ENCODE results near the gene ZNF385B.
"Not testable (repeated sequence)": the region's sequence is repeated elsewhere in the genome, so short reads cannot be mapped to it uniquely, and the experiment has no call there.

Gene ZNF385B

DNA sequence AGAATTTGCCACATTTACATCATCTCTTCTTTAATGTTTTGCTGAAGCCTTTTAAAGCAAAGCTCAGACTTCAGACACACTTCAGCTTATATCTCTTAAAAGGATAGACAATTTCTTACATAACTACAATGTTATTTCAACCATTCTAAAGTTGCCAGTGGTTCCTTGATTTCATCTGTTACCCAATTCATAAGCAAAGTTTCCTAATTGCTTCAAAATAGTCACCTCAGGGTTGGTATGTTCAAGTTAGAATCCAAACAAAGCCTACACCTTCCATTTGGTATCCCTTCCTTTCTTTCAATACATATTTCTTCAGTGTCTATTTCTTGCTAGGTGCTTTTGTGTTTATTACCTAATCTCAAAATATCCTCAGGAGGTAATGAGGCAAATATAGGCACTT lies 60.6 kb downstream of the ZNF385B start:
- DNase-seq, result no peak

DNA sequence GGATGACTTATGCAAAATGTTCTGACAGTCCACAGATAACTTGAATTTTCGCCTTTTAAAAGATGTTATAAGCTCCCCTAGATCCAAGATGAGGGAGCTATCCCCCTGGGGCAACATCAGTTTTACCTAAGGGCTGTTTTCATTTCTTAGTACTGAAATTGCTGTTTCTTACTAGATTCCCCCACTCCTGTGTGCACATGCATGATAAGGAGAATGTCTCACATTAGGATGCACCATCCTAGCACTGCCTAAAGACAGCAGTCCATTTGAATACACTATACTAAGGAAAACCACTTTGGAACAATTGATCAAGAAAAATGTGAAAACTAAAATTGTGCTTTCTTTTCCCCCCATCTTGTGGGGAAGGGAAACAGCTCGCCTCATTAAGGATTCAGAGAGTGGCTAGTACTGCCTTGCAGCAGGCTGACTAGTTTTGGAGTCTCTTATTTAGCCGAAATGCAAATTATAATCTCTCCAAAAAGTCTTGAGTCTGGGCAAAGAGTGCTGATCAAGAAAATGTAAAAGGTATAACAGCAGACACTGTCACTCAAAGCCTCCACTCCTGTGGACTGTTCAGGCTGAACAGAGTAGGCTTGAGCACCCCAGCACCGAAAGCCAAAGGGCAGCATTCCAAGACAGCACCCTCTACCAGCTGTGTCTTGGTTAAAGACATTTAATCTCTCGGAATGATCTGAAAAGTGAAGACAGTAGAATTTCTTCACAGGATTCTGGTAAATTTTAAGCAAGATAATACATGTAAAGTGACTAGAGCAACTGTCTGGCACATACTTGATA lies 65.0 kb downstream of the ZNF385B start:
- no peak for DNase-seq

DNA sequence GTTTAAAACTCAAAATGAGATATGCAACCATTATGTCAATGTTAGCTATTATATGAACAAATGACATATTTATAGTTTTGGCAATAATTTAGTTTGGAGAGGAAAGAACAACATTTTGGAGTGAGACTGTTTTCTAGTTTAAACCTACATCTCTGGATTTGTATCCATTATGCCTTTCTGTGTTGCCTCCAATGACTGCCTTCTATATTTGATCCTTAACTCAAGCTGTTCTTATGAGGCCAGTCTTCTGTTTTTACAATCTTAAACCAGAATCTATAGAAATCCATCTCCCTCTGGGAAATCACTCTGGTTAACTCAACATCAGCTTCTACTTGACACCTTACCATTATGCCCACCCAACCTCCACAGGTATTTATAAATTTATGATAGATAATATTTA lies 67.5 kb downstream of the ZNF385B start:
- DNase-seq, result no peak

DNA sequence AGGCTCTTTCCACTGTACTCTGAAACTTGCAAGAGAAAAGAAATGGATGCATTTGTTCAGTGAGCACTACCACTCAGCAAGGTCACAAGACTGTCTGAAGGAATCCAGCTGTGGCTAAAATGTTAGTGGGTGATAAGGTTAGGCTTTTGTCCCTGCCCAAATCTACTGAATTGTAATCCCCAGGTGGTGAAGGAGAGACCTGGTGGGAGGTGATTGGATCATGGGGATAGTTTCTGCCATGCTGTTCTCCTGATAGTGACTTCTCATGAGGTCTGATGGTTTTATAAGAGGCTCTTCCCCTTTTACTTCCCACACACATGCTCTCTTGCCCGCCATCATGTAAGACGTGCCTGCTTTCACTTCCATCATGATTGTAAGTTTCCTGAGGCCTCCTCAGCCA lies 68.2 kb downstream of the ZNF385B start:
- no peak for DNase-seq

DNA sequence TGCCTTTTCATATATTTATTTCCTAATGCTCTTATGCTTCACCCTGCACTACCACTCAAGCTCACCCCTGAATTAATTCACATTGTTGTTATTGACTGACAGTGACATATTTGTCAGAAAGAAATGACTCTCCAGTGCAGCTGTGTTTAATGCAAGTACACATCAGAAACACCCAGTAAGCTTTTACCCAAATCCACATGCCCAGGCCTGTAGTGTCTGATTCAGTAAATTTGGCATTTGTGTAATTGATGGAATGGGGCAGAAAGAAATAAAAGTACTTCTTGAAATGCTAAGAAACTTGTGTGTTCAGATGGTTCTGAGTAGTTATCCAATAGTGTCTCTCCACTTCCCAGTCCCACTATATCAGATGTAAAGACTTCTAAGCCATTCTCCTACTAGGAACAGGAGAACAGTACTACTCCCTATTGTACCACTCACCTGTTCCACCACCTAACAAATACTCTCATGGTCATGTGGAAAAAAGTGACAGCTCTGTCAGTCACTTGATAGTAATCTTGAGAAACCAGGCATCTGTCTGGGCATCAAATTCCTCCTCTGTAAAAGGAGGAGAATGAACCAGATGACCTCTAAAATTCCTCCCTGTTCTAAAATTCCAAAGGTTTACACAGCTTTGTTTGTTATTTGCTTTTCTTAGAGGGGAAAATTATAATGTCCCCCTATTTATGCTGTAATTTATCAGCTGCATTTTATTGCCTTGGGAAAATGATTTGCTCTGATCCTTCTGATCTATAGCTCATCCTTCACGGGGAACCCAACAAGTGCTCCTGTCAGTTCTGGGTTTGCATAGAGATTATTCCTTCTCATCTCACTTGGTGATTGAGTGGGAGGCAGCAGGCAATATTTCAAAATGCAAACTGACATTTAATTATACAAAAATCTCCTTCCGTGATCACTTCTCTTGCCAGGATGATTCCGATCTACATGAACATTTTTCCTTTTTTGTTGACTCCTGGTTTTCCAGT lies 70.9 kb downstream of the ZNF385B start:
- no peak for DNase-seq

DNA sequence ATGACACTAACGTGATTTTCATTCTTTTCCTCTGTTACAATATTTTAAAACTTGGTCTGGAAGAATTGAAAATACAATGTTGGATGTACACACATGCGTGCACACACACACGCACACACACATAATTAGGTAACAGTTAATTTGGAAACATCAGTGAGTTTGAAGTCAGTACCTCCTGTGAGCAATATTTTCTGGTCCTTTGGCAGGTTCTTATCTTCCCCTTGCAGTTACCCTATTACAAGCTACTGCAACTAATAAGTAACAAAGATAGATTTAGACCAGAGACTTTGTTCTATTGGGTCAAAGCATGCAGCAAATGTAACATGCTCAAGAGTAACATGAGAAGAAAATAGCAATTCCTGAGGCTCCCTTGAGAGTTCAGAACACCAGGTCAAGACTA lies 73.3 kb downstream of the ZNF385B start:
- DNase-seq, result no peak

DNA sequence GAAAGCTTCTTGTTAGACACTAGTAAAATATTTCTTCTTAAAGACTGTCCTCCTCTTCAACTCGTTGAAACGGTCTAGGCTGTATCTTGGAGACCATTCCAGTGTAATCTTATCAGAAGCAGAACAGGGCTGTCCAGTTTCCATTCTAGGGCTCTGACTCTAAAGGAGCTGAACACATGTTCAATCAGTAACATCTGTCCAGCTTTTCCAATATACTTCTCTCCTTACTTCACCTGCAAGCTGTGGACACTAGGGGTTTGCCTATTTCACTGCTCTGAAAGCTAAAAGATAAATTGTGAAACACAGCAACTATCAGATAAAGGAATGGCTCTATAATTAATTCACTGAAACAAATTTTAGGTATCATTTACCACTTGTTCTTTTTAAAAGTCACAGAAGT lies 73.8 kb downstream of the ZNF385B start:
- no peak for DNase-seq

DNA sequence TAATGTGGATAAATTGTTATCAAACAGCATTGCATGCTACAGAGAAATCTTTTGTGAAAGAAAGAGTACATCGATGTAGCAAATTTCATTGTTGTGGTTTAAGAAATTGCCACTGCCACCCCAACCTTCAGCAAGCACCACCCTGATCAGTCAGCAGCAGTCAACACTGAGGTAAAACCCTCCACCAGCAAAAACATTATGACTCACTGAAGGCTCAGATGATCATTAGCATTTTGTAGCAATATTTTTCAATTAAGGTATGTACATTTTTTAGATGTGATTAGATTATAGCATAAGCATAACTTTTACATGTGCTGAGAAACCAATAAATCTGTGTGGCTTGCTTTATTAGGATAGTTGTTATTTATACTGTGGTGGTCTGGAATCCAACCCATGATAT lies 75.5 kb downstream of the ZNF385B start:
- no peak for DNase-seq

DNA sequence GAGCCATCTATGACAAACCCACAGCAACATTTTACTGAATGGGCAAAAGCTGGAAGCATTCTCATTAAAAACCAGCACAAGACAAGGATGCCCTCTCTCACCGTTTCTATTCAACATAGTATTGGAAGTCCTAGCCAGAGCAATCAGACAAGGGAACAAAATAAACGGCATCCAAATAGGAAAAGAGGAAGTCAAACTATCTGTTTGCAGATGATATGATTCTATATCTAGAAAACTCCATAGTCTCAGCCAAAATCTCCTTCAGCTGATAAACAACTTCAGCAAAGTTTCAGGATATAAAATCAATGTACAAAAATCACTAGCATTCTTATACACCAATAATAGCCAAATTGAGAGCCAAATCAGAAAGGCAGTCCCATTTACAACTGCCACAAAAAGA lies 79.1 kb downstream of the ZNF385B start:
- not testable (repeated sequence) for DNase-seq

DNA sequence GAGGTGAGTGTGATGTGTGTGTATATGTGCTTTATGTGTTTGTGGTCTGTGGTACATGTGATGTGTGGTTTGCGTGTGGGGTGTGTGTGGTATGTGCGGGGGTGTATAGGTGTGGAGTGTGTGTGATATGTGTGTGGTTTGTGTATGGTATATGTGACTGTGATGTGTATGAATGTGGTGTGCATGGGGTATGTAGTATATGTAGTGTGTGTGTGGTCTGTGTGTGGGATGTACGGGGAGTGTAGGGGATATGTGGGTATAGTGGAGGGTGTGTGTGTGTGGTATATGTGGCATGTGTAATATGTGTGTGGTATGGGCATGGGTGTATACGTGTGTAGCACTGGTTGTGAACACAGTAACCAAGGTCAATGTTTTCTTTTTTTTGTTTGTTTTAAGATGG lies 87.4 kb downstream of the ZNF385B start:
- DNase-seq, result no peak

DNA sequence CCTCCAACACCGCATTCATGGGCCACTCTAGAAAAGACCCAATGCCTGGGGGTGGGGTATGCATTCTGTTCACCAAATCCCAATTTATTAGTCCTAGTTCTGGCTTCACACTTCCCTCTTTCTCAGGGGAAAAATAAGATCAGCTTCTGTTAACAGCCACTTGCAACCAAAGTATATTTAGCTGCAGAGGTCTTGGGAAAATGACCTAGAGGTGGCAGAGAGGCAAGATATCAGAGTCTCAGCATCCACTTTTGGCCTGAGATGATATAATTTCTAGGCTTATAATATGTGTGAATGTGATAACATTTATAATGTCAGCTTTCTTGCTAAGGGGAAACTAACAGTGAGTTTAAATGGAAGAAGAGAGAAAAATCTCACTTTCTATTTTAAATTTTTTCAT lies 89.1 kb downstream of the ZNF385B start:
- DNase-seq, result no peak

DNA sequence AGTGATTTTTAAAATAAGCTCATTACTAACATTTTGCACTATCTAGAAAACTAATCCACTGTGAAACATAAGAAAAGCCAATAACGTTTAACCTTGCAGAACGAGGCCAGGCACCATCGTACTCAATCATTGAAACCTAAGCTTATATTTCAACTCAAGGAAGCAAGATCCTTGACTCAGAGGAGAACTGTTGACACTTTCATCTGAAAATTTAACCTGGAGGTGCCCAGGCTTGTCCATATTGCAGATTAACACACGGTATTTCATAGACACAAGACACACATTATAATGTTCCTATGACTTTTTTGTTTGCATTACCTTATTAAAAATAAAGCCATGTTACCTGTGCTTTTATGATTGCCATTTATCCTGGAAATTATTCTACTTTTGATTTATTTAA lies 89.6 kb downstream of the ZNF385B start:
- DNase-seq, result no peak

DNA sequence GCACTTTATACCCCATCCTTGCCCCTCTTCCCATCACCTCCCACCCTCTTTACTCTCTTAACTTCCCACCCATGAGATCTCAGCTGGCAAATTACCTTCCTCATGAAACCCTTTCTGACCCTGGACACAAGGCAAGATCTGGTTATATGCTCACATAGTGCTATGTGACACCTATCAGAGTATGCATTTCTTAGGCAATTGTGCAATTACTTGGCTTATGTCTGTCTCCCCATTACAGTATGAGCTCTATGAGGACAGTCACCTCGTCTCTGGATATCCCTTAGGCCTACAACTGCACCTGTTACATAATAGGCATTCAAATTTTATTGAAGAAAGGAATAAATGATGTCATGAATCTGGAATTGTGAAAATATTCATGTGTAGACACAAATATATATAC lies 91.4 kb downstream of the ZNF385B start:
- DNase-seq, result no peak

DNA sequence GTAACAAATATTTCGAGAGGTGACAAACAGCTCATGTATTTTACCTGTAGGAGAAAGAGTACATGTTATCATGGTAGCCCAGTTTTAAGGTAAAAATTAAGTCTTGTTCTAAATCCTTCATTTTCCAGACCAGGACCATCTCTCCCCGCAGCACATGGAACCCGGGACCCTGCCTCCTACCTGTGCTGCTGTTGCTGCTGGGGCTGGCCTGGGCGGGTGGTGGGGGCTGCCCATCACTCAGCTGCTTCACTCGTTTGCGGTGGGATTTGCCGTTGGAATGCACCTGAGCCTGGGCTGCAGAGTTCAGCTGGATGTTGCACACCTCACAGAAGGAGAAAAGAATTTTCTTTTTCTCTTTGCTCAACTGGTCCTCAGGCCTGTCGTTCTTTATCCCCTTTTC lies 92.1 kb downstream of the ZNF385B start:
- no peak for DNase-seq

DNA sequence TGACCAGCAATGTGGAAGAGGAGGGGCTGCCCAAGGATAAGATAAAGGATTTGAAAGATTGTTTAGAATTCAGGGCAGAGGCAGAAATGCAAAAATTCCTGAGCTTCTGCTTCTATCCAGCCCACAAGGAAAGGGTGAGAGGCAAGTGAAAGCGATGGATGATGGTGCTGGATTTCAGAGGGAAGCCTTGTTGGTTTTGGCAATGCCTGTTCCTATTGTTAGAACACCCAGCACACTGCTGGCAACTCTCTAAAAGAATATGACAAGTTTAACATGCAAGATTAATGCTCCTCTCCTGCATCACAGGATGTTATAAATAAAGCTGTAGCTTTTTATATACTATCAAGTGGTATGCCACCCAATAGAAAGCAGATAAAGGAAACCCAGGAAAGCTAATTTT lies 92.6 kb downstream of the ZNF385B start:
- DNase-seq, result no peak

DNA sequence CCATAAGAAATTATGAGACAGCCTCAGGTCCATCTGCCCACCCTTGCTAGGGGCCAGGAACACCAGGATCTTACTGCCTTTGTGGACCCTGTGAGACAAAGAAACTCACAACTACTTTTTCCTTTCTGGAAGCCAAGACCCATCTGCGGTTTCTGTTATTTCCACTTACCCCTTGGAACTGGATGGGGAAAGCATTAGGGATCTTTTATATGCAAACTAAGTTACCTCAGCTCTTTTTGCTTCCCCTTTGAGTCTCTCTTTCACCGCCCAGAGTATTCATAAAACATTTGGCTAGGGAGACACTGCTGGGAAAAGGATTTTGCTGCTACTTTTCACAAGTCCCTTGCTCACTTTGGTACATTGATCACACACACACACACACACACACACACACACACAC lies 95.7 kb downstream of the ZNF385B start:
- DNase-seq, result no peak

DNA sequence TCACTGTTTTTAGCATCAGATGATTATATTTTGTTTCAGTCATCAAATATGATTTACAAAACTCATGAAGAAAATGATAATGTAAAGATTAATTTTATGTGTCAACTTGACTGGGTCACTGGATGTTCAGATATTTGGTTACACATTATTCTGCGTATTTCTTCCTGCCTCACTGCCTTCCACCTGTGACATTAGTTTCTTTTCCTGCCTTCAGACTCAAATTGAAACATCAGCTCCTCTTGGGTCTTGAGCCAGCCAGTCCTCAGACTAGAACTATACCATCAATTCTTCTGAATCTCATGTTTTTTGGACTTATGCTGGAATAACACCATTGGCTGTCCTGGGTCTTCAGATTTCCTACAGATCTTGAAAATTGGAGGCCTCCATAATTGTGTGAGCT lies 96.7 kb downstream of the ZNF385B start:
- DNase-seq, result no peak

DNA sequence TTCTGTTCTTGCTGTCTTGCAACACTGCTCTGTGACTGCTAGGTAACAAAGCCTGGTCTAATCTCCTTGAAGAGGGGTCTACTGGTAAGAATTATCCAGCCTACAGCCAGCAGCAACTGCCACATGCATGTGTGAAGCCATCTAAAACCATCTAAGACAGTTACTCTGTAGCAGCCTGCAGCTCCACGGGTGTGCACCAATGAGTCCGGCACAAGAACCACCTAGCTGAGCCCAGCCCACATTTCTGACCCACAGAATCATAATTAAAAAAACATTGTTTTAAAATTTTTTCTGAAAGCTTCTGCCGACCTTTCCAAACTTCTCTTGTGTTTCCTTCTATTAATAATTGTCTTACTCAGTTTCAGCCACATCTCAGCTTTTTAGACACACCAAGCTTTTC lies 102.8 kb downstream of the ZNF385B start:
- DNase-seq, result no peak

DNA sequence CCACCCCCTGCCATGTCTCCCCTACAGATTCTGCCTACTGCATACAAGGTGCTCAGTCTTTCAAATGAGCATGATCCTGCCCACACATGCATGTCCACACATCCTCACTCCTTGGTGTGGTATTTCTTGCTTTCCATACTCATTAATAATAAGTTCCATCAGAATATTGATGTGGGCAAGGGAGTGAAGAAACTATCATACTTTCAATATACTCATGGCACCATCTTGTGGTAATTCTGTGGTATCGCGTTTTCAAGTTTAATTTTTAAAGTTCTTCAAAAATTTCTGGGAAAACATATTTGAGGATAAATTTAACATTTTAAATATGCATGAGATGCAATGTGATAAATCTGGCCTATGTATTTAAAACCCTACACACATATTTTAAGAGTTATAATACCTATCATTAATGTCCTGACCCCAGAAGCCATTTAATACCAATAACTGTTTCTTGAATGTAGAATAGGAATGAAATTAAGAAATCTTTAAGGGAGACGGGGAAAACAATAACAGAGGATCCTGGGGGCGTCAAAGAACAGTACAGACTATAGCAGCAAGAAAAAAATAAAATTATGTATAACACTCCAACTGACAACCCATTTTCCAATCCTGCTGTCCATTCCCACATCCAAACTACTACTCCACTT lies 110.1 kb downstream of the ZNF385B start:
- DNase-seq, result no peak

DNA sequence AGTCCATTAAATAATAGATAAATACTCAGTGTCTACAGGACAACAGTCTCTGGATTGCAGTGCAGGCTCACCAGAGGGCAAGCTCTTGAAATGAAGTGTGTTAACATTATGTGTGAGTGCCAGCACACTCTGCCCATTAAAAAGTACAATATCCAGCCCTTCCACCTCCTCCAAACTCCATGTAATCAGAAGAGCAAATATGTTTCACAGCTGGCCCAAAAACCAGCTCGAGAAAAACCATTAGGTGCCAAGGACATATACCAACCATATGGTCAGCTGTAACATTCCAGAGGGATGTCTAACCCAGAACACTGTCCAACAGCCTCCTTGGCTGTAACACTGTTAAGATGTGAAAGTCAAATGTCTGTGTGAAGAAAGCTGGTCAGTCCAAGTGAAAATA lies 112.2 kb downstream of the ZNF385B start:
- DNase-seq, result no peak

DNA sequence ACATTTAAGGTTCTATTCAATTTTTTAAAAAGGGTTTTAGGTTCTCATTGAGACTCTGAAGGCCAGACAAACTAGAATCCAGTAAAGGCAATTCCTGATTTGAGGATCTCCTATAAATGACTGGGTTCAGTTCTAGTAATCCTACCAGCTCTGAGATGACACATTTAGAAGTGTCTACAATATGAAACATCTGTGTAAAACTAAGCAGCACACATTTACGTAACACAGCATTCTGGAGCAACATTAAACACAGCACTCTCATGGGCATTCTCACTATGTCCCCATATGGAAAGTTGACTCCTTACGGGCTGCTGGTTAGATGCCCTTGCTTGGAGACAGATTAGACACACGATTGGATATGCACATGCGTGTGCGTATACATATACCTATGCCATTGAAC lies 114.4 kb downstream of the ZNF385B start:
- no peak for DNase-seq

DNA sequence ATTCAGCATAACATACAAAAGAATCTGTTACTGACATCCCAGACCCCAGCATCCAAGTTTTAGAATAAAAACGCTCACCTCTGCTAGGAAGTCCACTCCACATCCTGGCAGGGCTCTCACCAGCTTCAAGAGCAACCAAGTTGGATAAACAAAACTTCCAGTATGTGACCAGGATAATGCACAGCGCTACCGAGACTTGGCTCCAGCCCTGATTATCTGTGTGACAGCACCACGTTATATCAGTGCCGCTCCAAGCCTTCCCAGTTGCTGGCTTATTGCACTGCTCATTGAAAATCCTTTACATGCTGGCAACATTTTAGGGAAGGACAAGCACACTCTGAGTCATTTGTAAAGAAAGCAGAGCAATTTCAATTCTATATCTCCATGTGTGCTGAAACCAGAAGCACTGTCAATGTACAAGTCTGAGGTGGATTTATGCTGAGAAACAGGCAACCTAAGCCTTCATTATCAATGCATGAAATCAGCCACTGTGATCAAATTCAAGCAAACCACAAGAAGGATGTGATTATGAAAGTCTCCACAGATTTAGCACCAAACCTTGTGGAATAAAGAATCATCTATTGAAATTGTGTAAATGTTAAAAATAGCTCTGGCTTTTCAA lies 115.7 kb downstream of the ZNF385B start:
- no peak for DNase-seq

DNA sequence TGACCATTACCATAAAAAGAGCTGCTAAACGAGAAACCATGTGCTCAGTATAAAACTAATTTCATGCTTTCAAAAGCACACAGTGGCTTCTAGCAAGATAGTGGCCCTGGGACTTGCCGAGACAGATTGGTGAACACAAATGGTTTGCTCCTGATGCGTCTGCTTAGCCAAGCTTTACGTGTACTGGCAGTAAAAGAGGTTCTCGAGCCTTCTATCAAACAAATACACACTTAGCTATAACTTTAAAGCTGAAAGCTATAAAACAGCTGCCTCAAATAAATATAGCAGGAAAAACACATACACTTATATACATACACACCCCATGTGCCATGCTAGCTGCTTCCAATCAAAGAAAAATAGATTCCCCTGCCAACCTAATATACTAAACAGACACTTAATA lies 117.0 kb downstream of the ZNF385B start:
- no peak for DNase-seq
